HEK293 (cell line): Measurements from ENCODE around the gene TBC1D20.

Experiments
- CTCF ChIP-seq: fragments of 450-650 bp; formaldehyde crosslinking; IDR thresholded peaks from 2 replicates; pipeline ENCODE4 v1.5.1; 2016; ENCODE audit warnings: missing biosample characterization, missing genetic modification characterization
- PBX3 ChIP-seq: sonication (generic); formaldehyde crosslinking; IDR thresholded peaks from 2 replicates; pipeline ENCODE4 v1.8.1; 2022; ENCODE audit warnings: mild to moderate bottlenecking, moderate library complexity, missing genetic modification reagents

DNA sequence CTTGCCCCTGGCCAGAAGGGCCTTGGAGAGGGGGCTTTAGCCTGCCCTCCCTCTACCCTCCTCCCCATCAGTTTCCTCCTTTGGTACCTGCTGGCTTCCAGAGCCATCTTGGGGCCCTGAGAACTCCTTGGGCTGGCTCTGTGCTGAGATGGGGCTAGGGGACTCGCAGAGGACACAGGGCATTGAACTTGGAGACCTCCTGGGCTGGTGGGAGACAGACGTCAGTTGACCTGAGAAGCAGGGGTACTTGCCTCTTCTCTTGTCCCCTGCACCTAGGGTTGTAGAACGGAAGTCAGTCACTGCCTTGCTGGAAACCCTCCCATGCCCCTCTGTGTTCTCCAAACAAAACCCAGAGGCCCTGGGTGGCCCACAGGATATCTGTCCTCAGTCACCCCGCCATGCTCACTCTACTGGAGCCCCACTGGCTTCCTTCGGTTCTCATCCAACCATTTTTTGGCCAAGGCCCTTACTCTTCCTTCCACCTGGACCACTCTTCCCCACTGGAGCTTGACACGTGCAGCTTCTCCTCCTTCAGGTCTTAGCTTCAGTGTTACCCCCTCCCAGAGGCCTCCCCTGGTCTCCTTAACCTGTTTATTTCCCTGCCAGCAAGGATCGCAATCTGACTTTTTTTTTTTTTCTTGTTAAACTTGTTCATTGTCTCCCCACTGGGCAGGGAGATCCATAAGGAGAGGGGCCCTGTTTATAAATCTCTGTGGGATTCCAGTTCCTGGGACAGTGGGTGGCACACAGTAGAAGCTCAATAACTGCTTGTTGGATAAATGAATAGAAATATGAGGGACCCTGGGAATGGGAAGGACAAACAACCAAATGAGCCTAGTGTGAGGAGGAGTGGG is 53.3 kb downstream of the TBC1D20 start:
- TF ChIP-seq PBX3 (CRISPR knock-in tag) (no peak), CTCF (no peak)
